ENCODE results near the gene SLAMF1.

SLAMF1 gene

GRCh38 chr1:160636076-160636475, 10.8 kb downstream of the SLAMF1 start:
- Histone ChIP-seq H3K79me2 (ENCODE audit: low read length) (no peaks in the 10 kb centered on the region), H3K9me3 (ENCODE audit: insufficient read depth, low read length) (no peaks in the 10 kb centered on the region), H3K4me2 (ENCODE audit: low read length) (no peak overlapping the region), H3K4me3 (ENCODE audit: low read length) (no peak overlapping the region), H3K36me3 (replicated peaks; ENCODE audit: low read depth, low read length) (no peaks in the 10 kb centered on the region), H3K4me1 (ENCODE audit: low read length) (peaks cover 11% of the 10 kb centered on the region), H2AFZ (ENCODE audit: low read depth, low read length) (no peak overlapping the region), H3K27me3 (ENCODE audit: low read depth, low read length) (no peaks in the 10 kb centered on the region), H3K27ac (ENCODE audit: low read length) (no peak overlapping the region), H3K9ac (ENCODE audit: low read length) (no peak overlapping the region), H4K20me1 (ENCODE audit: insufficient read depth, low read length) (no peaks in the 10 kb centered on the region)
- TF ChIP-seq EZH2phosphoT487 (IDR thresholded peaks at IDR 0.05; ENCODE audit: low read depth) (no peak), CTCF (IDR thresholded peaks at IDR 0.05; ENCODE audit: low read depth, low read length) (no peak)

GRCh38 chr1:160634543-160635491, 12.0 kb downstream of the SLAMF1 start:
- Histone ChIP-seq H3K4me1 (ENCODE audit: low read length) (peaks cover 3% of the 10 kb centered on the region; the same call in 1 of the 2 replicates), H3K79me2 (ENCODE audit: low read length) (no peaks in the 10 kb centered on the region), H3K36me3 (replicated peaks; ENCODE audit: low read depth, low read length) (no peaks in the 10 kb centered on the region), H3K27me3 (ENCODE audit: low read depth, low read length) (no peaks in the 10 kb centered on the region), H3K4me3 (ENCODE audit: low read length) (no peak overlapping the region), H3K9me3 (ENCODE audit: insufficient read depth, low read length) (no peaks in the 10 kb centered on the region), H3K9ac (ENCODE audit: low read length) (no peak overlapping the region), H3K4me2 (ENCODE audit: low read length) (no peak overlapping the region), H2AFZ (ENCODE audit: low read depth, low read length) (no peak overlapping the region), H3K27ac (ENCODE audit: low read length) (no peak overlapping the region), H4K20me1 (ENCODE audit: insufficient read depth, low read length) (no peaks in the 10 kb centered on the region)
- TF ChIP-seq CTCF (IDR thresholded peaks at IDR 0.05; ENCODE audit: low read depth, low read length) (no peak), EZH2phosphoT487 (IDR thresholded peaks at IDR 0.05; ENCODE audit: low read depth) (no peak)

DNA sequence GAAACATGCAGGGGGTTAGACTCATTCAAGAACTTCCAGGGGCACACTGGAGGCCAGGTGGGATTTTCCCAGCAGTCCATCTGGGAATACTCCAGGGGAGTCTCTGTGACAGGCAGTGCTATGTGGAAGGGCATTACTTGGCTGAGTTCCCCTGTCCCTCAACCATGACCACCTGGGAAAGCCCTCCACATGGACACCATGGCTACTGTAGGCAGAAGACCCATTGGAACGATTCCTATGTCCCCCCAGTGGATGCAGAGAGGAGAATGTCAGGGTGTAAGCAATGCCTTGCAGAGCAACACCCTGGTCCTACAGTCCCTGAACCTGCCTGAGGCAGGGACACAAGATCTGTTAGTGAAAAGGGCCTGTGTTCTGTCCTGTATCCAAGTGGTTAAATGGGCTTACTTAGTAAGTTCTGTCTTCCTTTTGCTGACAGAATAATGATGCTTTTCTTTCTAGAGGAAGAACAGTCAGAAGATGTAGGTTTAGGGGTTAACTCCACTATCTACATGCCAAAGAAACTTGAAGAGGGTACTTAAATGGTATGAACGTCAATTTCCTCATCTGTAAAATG, 13.4 kb downstream of the SLAMF1 start:
- Histone ChIP-seq H3K27ac (ENCODE audit: low read length) (no peak overlapping the region), H2AFZ (ENCODE audit: low read depth, low read length) (no peak overlapping the region), H3K4me3 (ENCODE audit: low read length) (no peak overlapping the region), H3K9me3 (ENCODE audit: insufficient read depth, low read length) (no peaks in the 10 kb centered on the region), H4K20me1 (ENCODE audit: insufficient read depth, low read length) (no peaks in the 10 kb centered on the region), H3K4me1 (ENCODE audit: low read length) (peaks cover 3% of the 10 kb centered on the region; the same call in 1 of the 2 replicates), H3K4me2 (ENCODE audit: low read length) (no peak overlapping the region), H3K9ac (ENCODE audit: low read length) (no peak overlapping the region), H3K79me2 (ENCODE audit: low read length) (no peaks in the 10 kb centered on the region), H3K27me3 (ENCODE audit: low read depth, low read length) (no peaks in the 10 kb centered on the region), H3K36me3 (replicated peaks; ENCODE audit: low read depth, low read length) (no peaks in the 10 kb centered on the region)
- TF ChIP-seq CTCF (IDR thresholded peaks at IDR 0.05; ENCODE audit: low read depth, low read length), result no peak
- no peak for TF ChIP-seq EZH2phosphoT487 (IDR thresholded peaks at IDR 0.05; ENCODE audit: low read depth)

DNA sequence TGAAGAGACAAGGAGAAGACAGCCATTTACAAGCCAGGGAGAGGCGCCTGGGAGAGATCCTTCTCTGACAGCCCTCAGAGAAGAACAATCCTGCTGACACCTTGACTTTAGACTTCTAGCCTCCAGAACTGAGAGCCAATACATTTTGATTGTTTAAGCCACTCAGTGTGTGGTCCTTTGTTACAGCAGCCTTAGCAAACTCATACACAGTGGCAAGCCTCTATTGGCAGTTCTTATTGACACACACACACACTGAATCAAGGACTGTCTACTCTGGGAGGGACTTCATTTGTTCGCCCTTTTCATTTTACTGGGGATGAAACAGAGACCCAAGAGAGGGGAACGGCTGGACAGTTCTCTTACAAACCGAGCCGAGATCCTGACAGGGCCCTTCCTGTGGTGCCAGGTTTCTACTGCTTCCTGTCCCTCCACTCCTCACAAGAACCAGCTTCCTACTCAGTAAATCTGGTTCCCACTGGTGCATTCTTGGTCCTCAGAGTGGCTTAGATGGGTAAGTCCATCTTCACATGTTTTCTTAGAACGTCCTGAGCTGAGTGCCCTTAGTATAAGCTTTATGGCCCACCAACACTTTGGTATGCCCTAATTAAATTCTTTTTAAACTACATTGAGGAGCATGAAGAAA, 14.7 kb downstream of the SLAMF1 start:
- no peaks in the 10 kb centered on the region for H3K36me3 ChIP-seq (replicated peaks; ENCODE audit: low read depth, low read length)

More for the DNA sequence above, 14.7 kb downstream of the SLAMF1 start:
- H3K9ac ChIP-seq (ENCODE audit: low read length), result no peak overlapping the region
- no peaks in the 10 kb centered on the region for H3K27me3 ChIP-seq (ENCODE audit: low read depth, low read length)
- H3K9me3 ChIP-seq (ENCODE audit: insufficient read depth, low read length), result no peaks in the 10 kb centered on the region
- H3K4me3 ChIP-seq (ENCODE audit: low read length), result no peak overlapping the region
- no peak overlapping the region for H3K27ac ChIP-seq (ENCODE audit: low read length)
- peaks cover 11% of the 10 kb centered on the region for H3K4me1 ChIP-seq (ENCODE audit: low read length)
- no peak for TF ChIP-seq EZH2phosphoT487 (IDR thresholded peaks at IDR 0.05; ENCODE audit: low read depth)
- TF ChIP-seq CTCF (IDR thresholded peaks at IDR 0.05; ENCODE audit: low read depth, low read length), result no peak
- no peaks in the 10 kb centered on the region for H3K79me2 ChIP-seq (ENCODE audit: low read length)
- H4K20me1 ChIP-seq (ENCODE audit: insufficient read depth, low read length), result no peaks in the 10 kb centered on the region
- no peak overlapping the region for H3K4me2 ChIP-seq (ENCODE audit: low read length)
- no peak overlapping the region for H2AFZ ChIP-seq (ENCODE audit: low read depth, low read length)
